GM18861 (cell line): ENCODE measurements around the gene SLC35A3.

Experiments
- ATAC-seq: cut with Tn5 transposase; IDR thresholded peaks from one replicate; pipeline ENCODE4 v1.9.1; 2021; ENCODE audit not compliant: unreplicated experiment

SLC35A3 gene

GRCh38 chr1:100075773-100076172, 106.0 kb downstream of the SLC35A3 start:
- ATAC-seq = peak; percentile 40

- ATAC-seq = peak; percentile 2
Measured at GRCh38 chr1:100076319-100076718, 106.5 kb downstream of the SLC35A3 start.

DNA sequence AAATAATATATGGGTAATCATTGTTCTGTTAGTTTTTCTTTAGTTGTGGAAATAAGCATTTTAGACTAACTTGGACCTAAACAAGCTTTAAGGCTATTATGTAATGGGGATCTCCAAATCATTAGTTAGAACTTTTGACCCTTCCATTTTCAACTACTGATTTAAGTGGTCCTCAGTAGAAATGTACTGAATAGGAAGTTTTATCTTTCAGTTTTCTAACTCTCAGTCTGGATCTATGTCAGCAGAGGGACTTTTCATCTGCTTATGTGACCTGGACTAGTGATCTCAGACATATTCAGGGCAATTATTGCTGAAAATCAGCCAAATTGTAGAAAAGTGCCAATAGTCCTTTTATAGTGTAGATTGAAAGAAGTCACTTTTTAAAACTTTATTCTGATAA, 106.9 kb downstream of the SLC35A3 start:
- ATAC-seq = peak; percentile 61

DNA sequence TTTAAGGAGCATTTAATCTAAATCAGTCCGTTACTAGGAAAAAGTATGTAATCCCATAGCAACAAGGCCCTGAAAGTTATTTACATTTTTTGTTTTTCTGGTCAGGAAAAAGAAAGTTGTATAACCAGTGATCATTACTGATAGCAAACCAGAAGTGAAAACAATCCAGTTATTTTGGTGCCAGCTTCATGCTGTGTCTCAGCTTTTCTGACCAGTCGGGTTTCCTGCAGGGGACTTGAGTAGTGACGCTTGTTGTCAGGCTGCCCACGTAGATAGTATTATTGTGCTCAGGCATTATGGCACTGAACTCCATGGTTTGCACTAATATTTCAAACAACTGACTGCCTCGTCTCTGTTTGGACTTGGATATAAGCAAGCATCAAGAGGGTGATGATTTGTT, 107.7 kb downstream of the SLC35A3 start:
- ATAC-seq = peak; percentile 61

GRCh38 chr1:100080331-100080730, 110.5 kb downstream of the SLC35A3 start:
- ATAC-seq = no peak
